Neural cell (in vitro differentiated cells): ENCODE data around the gene QKI.

Source experiments
- CTCF ChIP-seq: fragments of 450-650 bp; IDR thresholded peaks from 2 replicates; pipeline ENCODE4 v1.5.1; 2014; ENCODE audit warnings: antibody characterized with exemption, mild to moderate bottlenecking, moderate library complexity; ENCODE audit not compliant: poor library complexity, severe bottlenecking
- EZH2 ChIP-seq: fragments of 200-600, 300-800 bp; shearing (Covaris generic), sonication (generic); IDR thresholded peaks from 2 replicates; pipeline ENCODE4 v1.6.1; 2014; ENCODE audit warnings: antibody characterized with exemption, low read length, borderline replicate concordance, mild to moderate bottlenecking; ENCODE audit not compliant: insufficient read depth, poor library complexity, severe bottlenecking
- POLR2AphosphoS5 ChIP-seq: IDR thresholded peaks from 2 replicates; pipeline ENCODE4 v1.6.1; 2012
- RAD21 ChIP-seq: fragments of 450-650 bp; conservative IDR thresholded peaks from 2 replicates; pipeline ENCODE4 v1.6.1; 2014; ENCODE audit warnings: antibody characterized with exemption, mild to moderate bottlenecking, moderate library complexity
- TAF1 ChIP-seq: IDR thresholded peaks from 2 replicates; pipeline ENCODE4 v1.6.1; 2012; ENCODE audit warnings: low read depth

DNA sequence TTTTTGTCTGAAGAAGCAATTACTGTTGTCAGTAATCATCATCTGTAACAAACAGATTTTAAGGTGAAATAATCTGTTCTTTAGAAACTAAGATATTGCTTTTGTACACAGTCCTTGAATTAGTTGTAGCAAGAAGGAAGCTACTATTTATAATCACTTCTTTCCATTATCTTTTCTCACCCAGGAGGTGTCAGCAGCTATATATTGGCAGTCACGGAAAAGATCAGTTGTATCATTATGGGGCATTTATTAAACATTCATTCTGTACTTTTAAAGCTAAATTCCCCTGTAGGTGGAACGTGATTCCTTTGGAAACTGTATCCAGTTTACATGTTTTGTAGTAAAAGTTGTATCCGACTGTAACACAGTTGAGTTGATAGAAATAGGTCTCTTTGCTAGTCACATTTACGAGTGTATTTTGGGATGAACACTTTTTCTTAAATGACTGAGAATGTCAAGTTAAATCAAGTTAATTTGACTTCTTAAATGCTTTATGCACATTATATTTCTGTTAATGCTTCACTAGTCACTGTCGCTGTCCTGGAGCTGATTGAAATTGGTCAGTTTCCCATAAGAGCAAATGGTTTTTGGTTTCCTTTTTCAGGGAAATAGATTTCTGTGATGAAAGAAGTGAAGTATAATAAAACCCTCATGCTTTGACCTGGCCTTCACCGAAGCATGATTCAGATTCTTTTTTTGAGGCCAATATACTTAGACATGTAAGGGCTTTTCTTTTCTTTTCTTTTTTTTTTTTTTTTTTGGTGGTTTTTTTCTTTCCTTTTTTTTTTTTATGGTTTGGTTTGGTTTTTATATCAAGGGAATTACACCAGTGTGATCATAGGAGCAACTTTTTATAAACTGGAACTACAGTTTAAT lies 5.1 kb downstream of the QKI start:
- TF ChIP-seq TAF1 (no peak), EZH2 (no peak), CTCF (peak; percentile 56), POLR2AphosphoS5 (no peak), RAD21 (peak; percentile 59)
